GM13976 (cell line): Measurements from ENCODE around the gene CARD19.

ENCODE experiments used
- DNase-seq: peaks from one replicate; pipeline ENCODE4 v3.0.0; 2012; ENCODE audit warnings: low spot score
- in situ Hi-C: fragments of 300-500 bp; cut with MboI; formaldehyde crosslinking; loops from one replicate; pipeline ENCODE4 v1.12.0; 2022; ENCODE audit warnings: low sequenced_read_pairs, mixed read lengths, inconsistent platforms; ENCODE audit not compliant: unreplicated experiment
- TF ChIP-seq, protein P1 (sequence below): IDR thresholded peaks from 2 replicates; pipeline ENCODE4 v1.5.1; 2012; ENCODE audit warnings: borderline replicate concordance, mild to moderate bottlenecking; ENCODE audit not compliant: insufficient read depth; ENCODE audit errors: extremely low read depth, missing control alignments, control extremely low read depth

The CARD19 gene

DNA sequence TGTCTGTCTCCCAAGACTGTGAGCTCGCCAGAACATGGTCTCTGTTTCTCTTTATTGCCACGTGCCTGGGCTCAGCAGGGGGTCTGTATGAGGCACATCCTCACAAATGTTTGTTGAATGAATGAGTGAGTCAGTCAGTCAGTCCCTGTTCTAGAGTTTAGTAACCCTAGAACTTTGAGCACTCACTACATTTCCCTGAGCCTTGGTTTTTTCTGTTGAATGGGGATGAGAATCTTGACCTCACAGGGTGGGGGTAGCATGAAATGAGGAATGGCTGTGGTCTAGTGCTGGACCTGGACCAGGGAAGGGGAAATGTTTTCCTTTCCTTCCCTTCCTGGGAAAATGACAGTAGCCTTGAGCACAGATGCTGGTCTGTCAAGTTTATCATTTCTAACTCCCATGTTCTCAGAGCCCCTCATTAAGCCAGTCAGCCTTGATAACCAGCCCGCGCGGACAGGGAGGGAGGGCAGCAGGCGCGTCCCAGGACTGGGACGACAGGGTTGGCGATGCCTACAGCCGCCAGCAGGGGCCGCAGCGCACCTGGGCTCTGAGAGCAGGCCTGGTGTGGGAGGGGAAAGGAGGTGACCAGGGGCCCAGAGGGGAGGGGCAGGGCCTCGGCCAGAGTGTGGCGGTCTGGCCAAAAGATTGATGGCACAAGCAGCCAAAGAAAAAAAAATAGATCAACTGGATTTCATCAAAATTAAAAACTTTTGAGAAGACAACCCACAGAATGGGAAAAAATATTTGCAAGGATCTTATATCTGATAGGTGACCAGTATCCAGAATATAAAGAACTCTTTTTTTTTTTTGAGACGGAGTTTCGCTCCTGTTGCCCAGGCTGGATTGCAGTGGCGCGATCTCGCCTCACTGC is 63.8 kb downstream of the CARD19 start:
- in situ Hi-C loops, result loop anchor here (5.0 to 25.0 kb wide), 2 partner anchors 142 to 402 kb away; no protein-coding TSS in a partner anchor
- DNase-seq, result peak; percentile 93
- TF ChIP-seq, protein P1, sequence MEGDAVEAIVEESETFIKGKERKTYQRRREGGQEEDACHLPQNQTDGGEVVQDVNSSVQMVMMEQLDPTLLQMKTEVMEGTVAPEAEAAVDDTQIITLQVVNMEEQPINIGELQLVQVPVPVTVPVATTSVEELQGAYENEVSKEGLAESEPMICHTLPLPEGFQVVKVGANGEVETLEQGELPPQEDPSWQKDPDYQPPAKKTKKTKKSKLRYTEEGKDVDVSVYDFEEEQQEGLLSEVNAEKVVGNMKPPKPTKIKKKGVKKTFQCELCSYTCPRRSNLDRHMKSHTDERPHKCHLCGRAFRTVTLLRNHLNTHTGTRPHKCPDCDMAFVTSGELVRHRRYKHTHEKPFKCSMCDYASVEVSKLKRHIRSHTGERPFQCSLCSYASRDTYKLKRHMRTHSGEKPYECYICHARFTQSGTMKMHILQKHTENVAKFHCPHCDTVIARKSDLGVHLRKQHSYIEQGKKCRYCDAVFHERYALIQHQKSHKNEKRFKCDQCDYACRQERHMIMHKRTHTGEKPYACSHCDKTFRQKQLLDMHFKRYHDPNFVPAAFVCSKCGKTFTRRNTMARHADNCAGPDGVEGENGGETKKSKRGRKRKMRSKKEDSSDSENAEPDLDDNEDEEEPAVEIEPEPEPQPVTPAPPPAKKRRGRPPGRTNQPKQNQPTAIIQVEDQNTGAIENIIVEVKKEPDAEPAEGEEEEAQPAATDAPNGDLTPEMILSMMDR, result peak; percentile 99

DNA sequence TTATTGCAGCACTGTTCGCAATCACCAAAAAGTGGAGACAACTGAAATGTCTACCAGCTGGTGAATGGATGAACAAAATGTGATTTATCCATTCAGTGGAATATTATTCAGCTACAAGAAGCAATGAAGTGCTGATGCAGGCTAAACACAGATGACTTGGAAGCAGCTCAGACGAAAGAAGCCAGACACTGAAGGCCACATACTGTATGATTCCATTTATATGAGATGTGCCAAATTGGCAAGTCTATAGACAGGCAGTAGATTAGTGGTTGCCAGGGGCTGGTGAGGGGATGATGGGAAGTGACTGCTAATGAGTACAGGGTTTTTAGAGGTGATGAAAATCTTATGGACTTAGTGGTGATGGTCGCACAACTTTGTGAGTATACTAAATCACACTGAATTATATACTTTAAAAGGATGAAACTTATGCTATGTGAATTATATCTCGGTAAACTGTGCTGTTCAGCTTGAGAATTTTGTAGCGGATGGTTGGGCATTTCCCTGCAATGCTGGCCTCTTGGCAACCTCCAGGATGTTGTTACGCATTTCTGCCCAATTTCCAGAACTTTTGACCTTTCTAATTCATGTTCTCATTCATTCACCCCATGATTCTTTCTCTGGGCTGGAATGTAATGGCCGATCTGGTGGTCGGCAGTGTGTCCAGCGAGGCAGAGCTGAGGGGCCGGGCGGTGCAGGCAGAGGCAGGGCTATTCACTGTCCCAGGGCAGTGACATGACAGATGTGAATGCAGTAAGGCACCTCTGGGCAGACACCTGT is 66.0 kb downstream of the CARD19 start:
- TF ChIP-seq, protein P1, result no peak
- in situ Hi-C loops, result loop anchor here (5.0 to 25.0 kb wide), 2 partner anchors 140 to 400 kb away; no protein-coding TSS in a partner anchor
- no peak for DNase-seq
